MCF 10A (cell line): ENCODE measurements around the gene PLET1. TPM values are rescaled to one million over a fixed set of nuclear protein-coding genes. Genes with fewer than 3 reads are reported as not detected.

ENCODE experiments used
- BruUV-seq: library from RNA; stranded (reverse); fragments of 400-500 nt; replicated peaks from 2 replicates; lab custom pipeline; 2021; lab: Mats Ljungman, UMichigan
- CTCF ChIA-PET: fragments of 300-600 bp; sonication (Branson Sonifier 250); formaldehyde crosslinking; extraction: SDS; loops from one replicate; lab custom pipeline; 2021; ENCODE audit warnings: antibody characterized with exemption, inconsistent platforms; lab: Yijun Ruan, JAX
- POLR2A ChIA-PET: fragments of 300-600, 350-650 bp; sonication (Branson Sonifier 250); formaldehyde crosslinking; extraction: SDS; loops from one replicate; lab custom pipeline; 2020; ENCODE audit warnings: antibody characterized with exemption, inconsistent platforms; lab: Yijun Ruan, JAX
- DNase-seq: peaks from one replicate; pipeline ENCODE4 v3.0.0-alpha.2; 2018; ENCODE audit not compliant: unreplicated experiment
- H3K27ac Mint-ChIP-seq: one replicate; pipeline ENCODE4 v1.8.0; 2022; ENCODE audit warnings: mild to moderate bottlenecking, low read depth, mixed read lengths; ENCODE audit not compliant: unreplicated experiment
- H3K27me3 Mint-ChIP-seq: one replicate; pipeline ENCODE4 v1.8.0; 2022; ENCODE audit warnings: mixed read lengths; ENCODE audit not compliant: insufficient read depth, unreplicated experiment
- H3K36me3 Mint-ChIP-seq: one replicate; pipeline ENCODE4 v1.8.0; 2022; ENCODE audit warnings: mild to moderate bottlenecking, moderate library complexity, mixed read lengths; ENCODE audit not compliant: insufficient read depth, unreplicated experiment
- H3K4me1 Mint-ChIP-seq: one replicate; pipeline ENCODE4 v1.8.0; 2022; ENCODE audit warnings: mixed read lengths; ENCODE audit not compliant: insufficient read depth, unreplicated experiment
- H3K4me3 Mint-ChIP-seq: one replicate; pipeline ENCODE4 v1.8.0; 2022; ENCODE audit warnings: mild to moderate bottlenecking, moderate library complexity, mixed read lengths; ENCODE audit not compliant: unreplicated experiment
- H3K9me3 Mint-ChIP-seq: one replicate; pipeline ENCODE4 v1.8.0; 2022; ENCODE audit warnings: mixed read lengths; ENCODE audit not compliant: unreplicated experiment
- CTCF ChIP-seq: fragments of 200-600 bp; IDR thresholded peaks from one replicate; pipeline ENCODE4 v1.8.0; 2022; ENCODE audit warnings: antibody characterized with exemption, mild to moderate bottlenecking; ENCODE audit not compliant: unreplicated experiment
- intact Hi-C: fragments of 100-400 bp; cut with micrococcal nuclease; formaldehyde crosslinking; loops from 2 replicates; pipeline ENCODE4 v1.14.1; 2022
- total RNA-seq: library from RNA; stranded (reverse); gene quantifications from 2 replicates; pipeline ENCODE4 v1.2.3, GENCODE V29; 2022

Gene PLET1
- total RNA-seq, 1 experiment from 2014 or later: not detected

DNA sequence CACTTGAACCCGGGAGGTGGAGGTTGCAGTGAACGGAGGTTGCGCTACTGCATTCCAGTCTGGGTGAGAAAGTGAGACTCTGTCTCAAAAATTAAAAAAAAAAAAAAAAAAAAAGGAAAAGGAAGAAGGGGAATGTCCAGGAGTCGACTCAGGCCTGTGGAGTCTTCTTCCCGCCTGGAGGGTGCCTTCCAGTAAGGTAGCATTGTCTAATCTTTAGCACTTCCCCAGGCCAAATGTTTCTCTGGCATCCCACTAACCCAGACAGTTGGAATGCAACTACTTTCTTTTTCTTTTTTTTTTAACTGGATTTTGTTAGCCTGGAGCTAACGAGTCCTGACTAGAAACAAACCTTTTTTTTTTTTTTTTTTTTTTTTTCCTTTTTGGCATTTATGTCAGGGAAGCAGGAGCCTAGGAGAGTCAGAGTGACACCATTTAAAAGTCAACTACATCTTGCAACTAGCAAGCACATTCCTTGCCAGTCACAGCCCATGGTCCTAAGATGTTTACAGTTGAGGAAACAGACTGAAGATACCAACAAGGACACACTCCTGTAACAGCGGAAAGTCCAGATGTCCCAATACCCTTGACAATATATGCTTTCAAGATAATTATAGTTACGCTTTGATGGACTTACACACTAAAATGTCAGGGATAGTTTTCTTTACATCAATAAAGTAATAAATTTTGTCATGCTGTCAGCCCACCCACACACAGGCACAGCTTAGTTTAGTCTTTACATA lies 10.6 kb downstream of the PLET1 start:
- POLR2A ChIA-PET: no interaction called here
- CTCF ChIA-PET: interaction anchor here (0.7 to 1.1 kb wide), 2 partner anchors 29 to 39 kb away, joined by 4 to 5 read pairs; no protein-coding TSS in a partner anchor
- BruUV-seq: no TSS peak

GRCh38 chr11:112248201-112248600 lies 12.5 kb downstream of the PLET1 start:
- peak; percentile 53 for DNase-seq
- intact Hi-C loops: no loop called here
- no TSS peak for BruUV-seq
- POLR2A ChIA-PET: interaction anchor here (0.6 to 1.1 kb wide), 3 partner anchors 15 to 128 kb away, joined by 3 read pairs; no protein-coding TSS in a partner anchor
- Mint-ChIP-seq H3K9me3 (no peaks in the 10 kb centered on the region), H3K4me3 (no peak overlapping the region), H3K27ac (no peak overlapping the region), H3K27me3 (no peaks in the 10 kb centered on the region), H3K4me1 (peaks cover 17% of the 10 kb centered on the region), H3K36me3 (no peaks in the 10 kb centered on the region)
- no peak for TF ChIP-seq CTCF
- CTCF ChIA-PET: interaction anchor here (0.6 kb wide), 1 partner anchor 31 kb away, joined by 4 read pairs; no protein-coding TSS in a partner anchor

More for the DNA sequence above, 10.6 kb downstream of the PLET1 start:
- H3K36me3 Mint-ChIP-seq: no peaks in the 10 kb centered on the region
- H3K4me1 Mint-ChIP-seq: peaks cover 17% of the 10 kb centered on the region
- TF ChIP-seq CTCF: no peak
- no peaks in the 10 kb centered on the region for H3K27me3 Mint-ChIP-seq
- intact Hi-C loops: no loop called here
- no peaks in the 10 kb centered on the region for H3K9me3 Mint-ChIP-seq
- no peak overlapping the region for H3K27ac Mint-ChIP-seq
- no peak overlapping the region for H3K4me3 Mint-ChIP-seq
- no peak for DNase-seq

DNA sequence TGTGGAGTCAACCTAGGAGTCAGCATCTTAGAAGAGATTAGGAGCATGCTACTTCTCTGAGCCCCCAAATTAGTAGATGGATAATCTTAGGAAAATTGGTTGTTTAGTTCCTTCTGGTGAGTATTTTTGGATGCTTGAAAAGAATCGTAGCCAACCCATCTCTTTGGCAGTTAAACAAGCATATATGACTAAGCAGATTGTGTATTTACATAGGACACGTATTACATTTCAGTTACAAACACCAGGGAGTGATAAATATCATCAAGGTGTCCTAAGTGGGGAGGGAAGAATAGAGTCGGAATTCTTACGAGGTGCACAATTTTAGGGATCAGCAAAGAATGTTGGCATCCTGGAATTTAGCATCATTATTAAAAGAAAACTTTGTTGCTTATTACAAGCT lies 13.5 kb downstream of the PLET1 start:
- H3K9me3 Mint-ChIP-seq: no peaks in the 10 kb centered on the region

More for the DNA sequence above, 13.5 kb downstream of the PLET1 start:
- Mint-ChIP-seq H3K4me1 (peaks cover 17% of the 10 kb centered on the region), H3K36me3 (peaks cover 6% of the 10 kb centered on the region), H3K27me3 (no peaks in the 10 kb centered on the region), H3K27ac (no peak overlapping the region), H3K4me3 (no peak overlapping the region)
- POLR2A ChIA-PET: interaction anchor here (0.7 to 1.4 kb wide), 4 partner anchors 16 to 21 kb away, joined by 3 to 5 read pairs (median 3); no protein-coding TSS in a partner anchor
- TF ChIP-seq CTCF: no peak
- intact Hi-C loops: no loop called here
- peak; percentile 45 for DNase-seq
- CTCF ChIA-PET: no interaction called here
- no TSS peak for BruUV-seq
